Esophagus squamous epithelium (tissue), 4 donors: ENCODE data around the gene TRIM62.

Source experiments
- CTCF ChIP-seq, 6 experiments: fragments of 450-650 bp in 4 of 6; fragments of 200-600 bp in 2 of 6; sonication (generic) in 2 of 6; IDR thresholded peaks; one replicate each; pipeline ENCODE4 v1.5.1; 2016 to 2019; ENCODE audit warnings: antibody characterized with exemption in 6 of 6, mild to moderate bottlenecking in 4 of 6, moderate library complexity in 4 of 6
- POLR2A ChIP-seq, 4 donors: fragments of 450-650 bp; IDR thresholded peaks; one replicate each; pipeline ENCODE4 v1.6.1; 2017; ENCODE audit warnings: antibody characterized with exemption in 4 of 4, mild to moderate bottlenecking in 4 of 4, moderate library complexity in 3 of 4

GRCh38 chr1:33143176-33143575, 38.7 kb downstream of the TRIM62 start:
- TF ChIP-seq CTCF (IDR thresholded peaks at IDR 0.05) (no peak), POLR2A (IDR thresholded peaks at IDR 0.05) (no peak)
